HepG2 (cell line): ENCODE measurements around the gene PAFAH1B2. TPM values are rescaled to one million over a fixed set of nuclear protein-coding genes. Genes with fewer than 3 reads are reported as not detected.

Experiments
- ARID4A ChIP-seq: sonication (generic); formaldehyde crosslinking; IDR thresholded peaks from 2 replicates; pipeline ENCODE4 v1.5.0; 2020; ENCODE audit warnings: mild to moderate bottlenecking, missing genetic modification reagents, borderline replicate concordance
- ARNT ChIP-seq: fragments of 450-650 bp; IDR thresholded peaks from 2 replicates; pipeline ENCODE4 v1.6.1; 2017
- KLF6 ChIP-seq: IDR thresholded peaks from 2 replicates; pipeline ENCODE4 v1.8.0; 2016; ENCODE audit warnings: missing biosample characterization, missing genetic modification reagents
- MTA3 ChIP-seq: sonication (generic); formaldehyde crosslinking; IDR thresholded peaks from 2 replicates; pipeline ENCODE4 v1.4.0; 2020; ENCODE audit warnings: missing genetic modification reagents
- PCBP2 ChIP-seq: fragments of 200-400 bp; formaldehyde crosslinking; optimal IDR thresholded peaks from 2 replicates; pipeline ENCODE3; 2018; ENCODE audit warnings: low read length, low read depth; ENCODE audit not compliant: poor library complexity, severe bottlenecking
- SMC3 ChIP-seq: IDR thresholded peaks from 2 replicates; pipeline ENCODE4 v1.6.1; 2011; ENCODE audit warnings: low read length, improper control_type of control experiment
- SRSF4 ChIP-seq: fragments of 200-400 bp; formaldehyde crosslinking; IDR thresholded peaks from one replicate; pipeline ENCODE4 v1.6.1; 2018; ENCODE audit warnings: mild to moderate bottlenecking, low read depth, low read length, moderate library complexity; ENCODE audit not compliant: poor library complexity, severe bottlenecking
- TCF12 ChIP-seq, 2 experiments: fragments of 450-650 bp in 1 of 2; sonication (generic) in 1 of 2; formaldehyde crosslinking in 1 of 2; IDR thresholded peaks; 2 replicates each; pipeline versions ENCODE4 v1.6.1 to v1.8.0; 2017 to 2022; ENCODE audit warnings: antibody characterized with exemption in 1 of 2, mild to moderate bottlenecking in 1 of 2, missing genetic modification reagents in 1 of 2, moderate library complexity in 1 of 2
- ZBTB4 ChIP-seq: sonication (generic); formaldehyde crosslinking; IDR thresholded peaks from 2 replicates; pipeline ENCODE4 v1.4.0; 2020; ENCODE audit warnings: missing genetic modification reagents, mild to moderate bottlenecking, borderline replicate concordance
- ZBTB7A ChIP-seq: sonication (generic); formaldehyde crosslinking; IDR thresholded peaks from 2 replicates; pipeline ENCODE4 v1.8.0; 2022; ENCODE audit warnings: mild to moderate bottlenecking, missing genetic modification reagents
- ZFP41 ChIP-seq: sonication (generic); formaldehyde crosslinking; IDR thresholded peaks from 2 replicates; pipeline ENCODE4 v1.4.0; 2020; ENCODE audit warnings: mild to moderate bottlenecking, missing genetic modification reagents, borderline replicate concordance
- ZNF337 ChIP-seq: sonication (generic); formaldehyde crosslinking; IDR thresholded peaks from 2 replicates; pipeline ENCODE4 v1.5.1; 2020; ENCODE audit warnings: missing genetic modification reagents, low read depth, mild to moderate bottlenecking, borderline replicate concordance
- ZNF629 ChIP-seq: sonication (generic); formaldehyde crosslinking; conservative IDR thresholded peaks from 2 replicates; pipeline ENCODE4 v1.5.0; 2020; ENCODE audit warnings: missing genetic modification reagents
- polyA plus RNA-seq, 8 experiments: library from polyadenylated mRNA; depleted of rRNA in 3 of 8; stranded (reverse) in 7 of 8; unstranded in 1 of 8; fragments of >200 nt; fragmentation: Illumina TruSeq in 4 of 8; extraction: Trizol in 4 of 8; gene quantifications; 2 replicates each; pipeline versions ENCODE4 v1.2.1 to v1.2.3, GENCODE V29; 2011 to 2016; ENCODE audit warnings: low read depth in 4 of 8, missing spikeins in 1 of 8, mixed read lengths in 1 of 8; ENCODE audit not compliant: insufficient read depth in 1 of 8
- total RNA-seq, 5 experiments: library from RNA; depleted of rRNA; stranded (reverse); fragments of >200 nt; fragmentation: Illumina TruSeq; extraction: Trizol; gene quantifications; 2 replicates each; pipeline ENCODE4 v1.2.3, GENCODE V29; 2016; ENCODE audit warnings: low read depth in 1 of 5
- TF ChIP-seq, protein P1 (sequence below): IDR thresholded peaks from 2 replicates; pipeline ENCODE4 v1.6.1; 2012; ENCODE audit warnings: low read length, improper control_type of control experiment
- TF ChIP-seq, protein P2 (sequence below): sonication (generic); formaldehyde crosslinking; IDR thresholded peaks from 2 replicates; pipeline ENCODE4 v1.5.1; 2020; ENCODE audit warnings: mild to moderate bottlenecking, moderate library complexity, missing genetic modification reagents

Gene PAFAH1B2
- total and polyA plus RNA-seq, 2 of the 13 experiments (the other 11 are each of a cell fraction or from before 2014, with no cell fraction given) = 28.8 to 104 TPM

GRCh38 chr11:117096201-117096991 is 47.7 kb upstream of the PAFAH1B2 start (continued):
- TF ChIP-seq ZNF337 (CRISPR knock-in tag) = no peak
- TF ChIP-seq PCBP2 = no peak
- no peak for TF ChIP-seq ZBTB7A (CRISPR knock-in tag)
- no peak for TF ChIP-seq ZNF629 (CRISPR knock-in tag)
- no peak for TF ChIP-seq MTA3 (CRISPR knock-in tag)
- no peak for TF ChIP-seq ZBTB4
- TF ChIP-seq ARNT = no peak
- TF ChIP-seq SMC3 = peak; percentile 31; the same call in 1 of the 2 replicates
- peak; percentile 74; the same call in 1 of the 2 replicates for TF ChIP-seq KLF6 (CRISPR knock-in tag)
- no peak for TF ChIP-seq ZFP41 (CRISPR knock-in tag)
- peak; percentile 17; the same call in 1 of the 2 replicates for TF ChIP-seq ARID4A (CRISPR knock-in tag)
- TF ChIP-seq SRSF4 = no peak
- TF ChIP-seq, protein P1, sequence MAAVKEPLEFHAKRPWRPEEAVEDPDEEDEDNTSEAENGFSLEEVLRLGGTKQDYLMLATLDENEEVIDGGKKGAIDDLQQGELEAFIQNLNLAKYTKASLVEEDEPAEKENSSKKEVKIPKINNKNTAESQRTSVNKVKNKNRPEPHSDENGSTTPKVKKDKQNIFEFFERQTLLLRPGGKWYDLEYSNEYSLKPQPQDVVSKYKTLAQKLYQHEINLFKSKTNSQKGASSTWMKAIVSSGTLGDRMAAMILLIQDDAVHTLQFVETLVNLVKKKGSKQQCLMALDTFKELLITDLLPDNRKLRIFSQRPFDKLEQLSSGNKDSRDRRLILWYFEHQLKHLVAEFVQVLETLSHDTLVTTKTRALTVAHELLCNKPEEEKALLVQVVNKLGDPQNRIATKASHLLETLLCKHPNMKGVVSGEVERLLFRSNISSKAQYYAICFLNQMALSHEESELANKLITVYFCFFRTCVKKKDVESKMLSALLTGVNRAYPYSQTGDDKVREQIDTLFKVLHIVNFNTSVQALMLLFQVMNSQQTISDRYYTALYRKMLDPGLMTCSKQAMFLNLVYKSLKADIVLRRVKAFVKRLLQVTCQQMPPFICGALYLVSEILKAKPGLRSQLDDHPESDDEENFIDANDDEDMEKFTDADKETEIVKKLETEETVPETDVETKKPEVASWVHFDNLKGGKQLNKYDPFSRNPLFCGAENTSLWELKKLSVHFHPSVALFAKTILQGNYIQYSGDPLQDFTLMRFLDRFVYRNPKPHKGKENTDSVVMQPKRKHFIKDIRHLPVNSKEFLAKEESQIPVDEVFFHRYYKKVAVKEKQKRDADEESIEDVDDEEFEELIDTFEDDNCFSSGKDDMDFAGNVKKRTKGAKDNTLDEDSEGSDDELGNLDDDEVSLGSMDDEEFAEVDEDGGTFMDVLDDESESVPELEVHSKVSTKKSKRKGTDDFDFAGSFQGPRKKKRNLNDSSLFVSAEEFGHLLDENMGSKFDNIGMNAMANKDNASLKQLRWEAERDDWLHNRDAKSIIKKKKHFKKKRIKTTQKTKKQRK = no peak
- TF ChIP-seq, protein P2, sequence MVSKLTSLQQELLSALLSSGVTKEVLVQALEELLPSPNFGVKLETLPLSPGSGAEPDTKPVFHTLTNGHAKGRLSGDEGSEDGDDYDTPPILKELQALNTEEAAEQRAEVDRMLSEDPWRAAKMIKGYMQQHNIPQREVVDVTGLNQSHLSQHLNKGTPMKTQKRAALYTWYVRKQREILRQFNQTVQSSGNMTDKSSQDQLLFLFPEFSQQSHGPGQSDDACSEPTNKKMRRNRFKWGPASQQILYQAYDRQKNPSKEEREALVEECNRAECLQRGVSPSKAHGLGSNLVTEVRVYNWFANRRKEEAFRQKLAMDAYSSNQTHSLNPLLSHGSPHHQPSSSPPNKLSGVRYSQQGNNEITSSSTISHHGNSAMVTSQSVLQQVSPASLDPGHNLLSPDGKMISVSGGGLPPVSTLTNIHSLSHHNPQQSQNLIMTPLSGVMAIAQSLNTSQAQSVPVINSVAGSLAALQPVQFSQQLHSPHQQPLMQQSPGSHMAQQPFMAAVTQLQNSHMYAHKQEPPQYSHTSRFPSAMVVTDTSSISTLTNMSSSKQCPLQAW = 0 out of 2 replicates have a peak, but pooled peaks have one; percentile 36
- TF ChIP-seq TCF12 (IDR thresholded peaks at IDR 0.05) = no peak
- TF ChIP-seq TCF12 (CRISPR knock-in tag; IDR thresholded peaks at IDR 0.05) = no peak
